GM19463 (cell line): Measurements from ENCODE around the gene RLF.

Experiments
- ATAC-seq: cut with Tn5 transposase; IDR thresholded peaks from one replicate; pipeline ENCODE4 v1.9.1; 2021; ENCODE audit warnings: mild to moderate bottlenecking, moderate library complexity; ENCODE audit not compliant: unreplicated experiment

RLF gene

DNA sequence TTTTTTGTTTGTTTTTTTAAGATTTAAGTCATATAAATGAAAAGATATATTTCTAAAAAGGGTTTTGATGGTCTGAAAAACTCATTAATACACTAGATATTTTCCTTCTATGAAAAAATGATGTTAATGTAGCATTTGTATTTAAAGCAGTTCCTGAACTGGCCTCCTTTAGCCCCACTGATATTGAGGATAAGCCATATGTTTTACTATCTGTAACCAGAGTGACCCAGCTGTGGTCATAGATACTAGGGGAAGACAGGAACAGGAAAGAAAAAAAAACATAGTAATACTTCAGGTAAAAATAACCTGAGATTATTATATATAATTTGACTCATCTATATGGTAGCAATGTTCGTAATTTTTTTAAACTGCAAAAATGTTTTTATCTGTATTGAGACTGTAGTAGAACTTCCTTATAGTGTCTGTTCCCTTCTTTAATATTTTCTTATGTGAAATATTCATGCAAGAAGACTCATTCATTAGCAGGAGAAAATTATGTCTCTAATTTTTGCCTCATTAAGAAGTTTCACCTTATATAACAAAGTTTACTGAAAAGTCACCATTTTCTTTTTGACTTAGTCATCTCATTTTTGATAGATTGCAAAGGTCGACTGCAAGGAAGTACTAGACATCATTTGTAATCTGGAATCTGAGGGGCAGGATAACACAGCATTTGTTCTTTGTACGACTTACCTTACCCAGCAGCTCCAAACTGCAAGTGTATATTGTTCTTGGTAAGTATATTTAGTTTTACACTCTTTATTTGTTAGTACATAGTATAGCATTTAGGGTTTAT lies 61.0 kb downstream of the RLF start:
- no peak for ATAC-seq

DNA sequence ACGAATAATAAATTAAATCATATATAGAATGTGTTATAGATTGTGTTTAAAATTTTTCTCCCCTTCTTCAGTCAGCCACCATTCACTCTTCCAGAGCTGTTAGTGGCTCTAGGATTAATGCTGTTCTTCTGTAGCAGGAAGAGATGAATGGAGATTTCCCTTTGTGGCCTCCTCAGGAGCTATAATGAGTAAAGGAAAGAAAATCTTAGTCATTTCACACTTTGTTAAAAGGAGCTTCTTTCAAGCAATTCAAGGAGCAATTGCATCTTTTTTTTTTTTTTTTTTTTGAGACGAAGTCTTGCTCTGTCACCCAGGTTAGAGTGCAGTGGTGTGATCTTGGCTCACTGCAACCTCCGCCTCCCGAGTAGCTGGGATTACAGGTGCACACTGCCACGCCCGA lies 62.9 kb downstream of the RLF start:
- ATAC-seq, result no peak

DNA sequence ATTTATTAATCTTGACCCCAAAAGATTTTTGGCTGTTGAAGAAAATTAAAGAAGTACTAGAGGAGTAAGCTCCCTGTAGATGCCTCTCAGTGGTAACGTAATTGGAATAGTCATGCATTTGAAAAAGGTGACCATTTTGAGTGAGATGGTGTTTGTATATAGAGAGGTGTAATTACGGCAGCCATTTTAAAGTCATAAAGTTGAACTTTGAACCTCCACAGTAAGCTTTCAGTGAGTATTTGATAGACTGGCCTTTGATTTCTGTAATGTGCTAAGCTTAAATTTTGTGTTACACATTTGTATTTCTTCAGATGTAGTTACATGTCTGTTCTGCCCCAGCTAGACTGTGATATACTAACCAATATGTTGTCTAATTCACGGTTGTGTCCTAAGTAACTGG lies 65.0 kb downstream of the RLF start:
- ATAC-seq, result no peak

DNA sequence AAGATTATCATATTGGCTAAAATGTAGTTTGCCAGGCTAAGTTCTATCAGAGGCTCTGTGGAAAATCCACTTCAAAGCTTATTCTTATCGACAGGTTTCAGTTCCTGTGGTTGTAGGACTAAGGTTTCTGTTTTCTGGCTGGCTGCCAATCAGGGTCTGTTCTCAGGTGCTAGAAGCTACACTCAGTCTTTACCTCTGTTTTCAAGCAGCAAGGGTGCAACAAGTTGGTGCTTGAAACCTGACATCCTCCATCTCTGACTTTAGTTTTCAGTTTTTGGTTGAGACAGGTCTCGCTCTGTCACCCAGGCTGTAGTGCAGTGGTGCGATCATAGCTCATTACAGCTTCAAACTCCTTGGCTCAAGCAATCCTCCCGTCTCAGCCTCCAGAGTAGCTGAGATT lies 71.3 kb downstream of the RLF start:
- ATAC-seq, result peak; percentile 96

DNA sequence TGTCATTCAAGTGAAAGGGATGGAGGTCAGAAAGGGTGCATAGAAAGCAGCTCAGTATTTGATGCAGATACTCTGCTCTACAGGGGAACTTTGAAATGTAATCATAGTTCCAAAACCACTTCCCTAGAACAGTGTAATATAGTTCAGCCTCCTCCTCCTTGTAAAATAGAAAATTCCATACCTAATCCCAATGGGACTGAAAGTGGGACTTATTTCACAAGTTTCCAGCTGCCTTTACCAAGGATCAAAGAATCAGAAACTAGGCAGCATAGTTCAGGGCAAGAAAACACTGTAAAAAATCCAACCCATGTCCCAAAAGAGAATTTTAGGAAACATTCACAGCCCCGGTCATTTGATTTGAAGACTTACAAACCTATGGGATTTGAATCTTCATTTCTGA lies 78.4 kb downstream of the RLF start:
- no peak for ATAC-seq

DNA sequence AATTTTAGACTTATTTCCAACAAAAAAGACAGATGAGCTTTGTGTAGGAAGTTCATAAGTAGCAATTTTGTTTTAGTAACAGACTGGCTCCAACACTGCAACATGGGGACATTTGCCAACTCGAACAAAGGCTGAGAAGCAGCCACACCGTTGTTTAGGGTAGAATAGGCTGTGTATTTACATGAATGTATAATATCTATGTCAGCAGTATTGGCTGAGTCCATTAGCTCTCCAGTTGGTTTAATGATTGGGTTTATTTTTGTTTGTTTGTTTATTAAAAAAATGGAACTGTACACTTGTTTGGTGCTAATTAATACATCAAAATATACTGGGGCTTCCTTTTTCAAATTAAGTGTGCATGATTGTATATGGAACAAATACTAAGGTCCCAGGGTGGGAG lies 79.2 kb downstream of the RLF start:
- ATAC-seq, result no peak

DNA sequence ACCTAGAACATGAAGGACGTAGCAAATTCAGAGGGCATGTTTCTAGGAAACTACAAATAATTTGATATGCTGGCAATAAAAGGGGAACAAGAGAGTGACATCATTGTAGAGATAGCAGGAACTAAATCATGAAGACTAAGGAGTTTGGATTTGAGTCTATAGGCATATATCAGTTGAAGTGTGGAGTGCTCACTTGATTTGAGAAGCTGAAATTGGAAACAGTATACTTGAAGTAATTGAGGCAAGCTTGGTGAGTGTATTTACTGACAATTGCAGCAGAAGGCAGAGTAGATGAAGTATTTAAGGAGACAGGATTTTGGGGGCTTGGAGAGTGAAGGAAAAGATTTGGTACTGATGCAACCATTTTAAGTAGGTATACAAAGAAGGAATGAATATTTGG lies 80.2 kb downstream of the RLF start:
- ATAC-seq, result peak; percentile 21

DNA sequence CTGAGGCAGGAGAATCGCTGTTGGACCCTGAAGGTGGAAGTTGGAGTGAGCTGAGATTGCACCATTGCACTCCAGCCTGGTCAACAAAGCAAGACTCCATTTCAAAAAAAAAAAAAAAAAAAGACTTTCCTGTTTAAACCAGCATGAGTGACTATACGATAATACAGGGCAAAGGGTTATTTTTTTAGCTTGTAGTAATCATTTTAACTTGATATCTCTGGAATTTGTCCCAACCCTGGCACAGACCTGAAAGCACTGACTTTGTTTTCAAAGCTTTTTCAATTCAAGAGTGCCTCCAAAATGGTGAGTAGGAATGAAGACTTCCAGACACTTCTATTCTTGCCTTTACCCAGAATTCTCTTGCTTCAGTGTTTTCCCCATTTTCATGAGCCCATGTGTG lies 82.2 kb downstream of the RLF start:
- no peak for ATAC-seq

DNA sequence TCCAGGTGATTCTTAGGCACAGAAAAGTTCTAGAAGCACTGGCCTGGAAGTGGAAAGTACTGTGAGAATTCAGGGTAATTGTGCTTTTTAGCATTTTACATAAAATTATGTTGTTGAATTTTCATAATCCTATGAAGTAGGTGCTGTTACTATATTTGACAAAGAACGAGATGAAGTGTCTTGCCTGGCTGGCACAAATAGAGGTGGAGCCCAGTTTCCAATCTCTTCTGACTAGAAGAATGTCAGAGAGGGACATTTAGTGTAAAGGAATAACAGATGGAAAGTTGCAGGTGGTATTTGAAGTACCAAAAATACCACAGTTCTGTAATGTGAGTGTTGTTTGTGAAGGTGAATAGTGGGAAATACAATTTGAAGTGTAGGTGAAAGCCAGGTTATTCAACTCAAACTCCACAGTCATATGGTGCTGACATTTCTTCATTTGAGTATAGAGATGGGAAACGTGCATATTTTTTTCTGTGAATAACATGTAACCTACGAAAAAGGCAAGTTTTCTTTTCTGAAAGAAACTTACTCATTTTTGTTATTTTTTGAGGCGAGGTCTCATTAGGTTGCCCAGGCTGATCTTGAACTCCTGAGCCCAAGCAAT lies 83.1 kb downstream of the RLF start:
- ATAC-seq, result no peak

DNA sequence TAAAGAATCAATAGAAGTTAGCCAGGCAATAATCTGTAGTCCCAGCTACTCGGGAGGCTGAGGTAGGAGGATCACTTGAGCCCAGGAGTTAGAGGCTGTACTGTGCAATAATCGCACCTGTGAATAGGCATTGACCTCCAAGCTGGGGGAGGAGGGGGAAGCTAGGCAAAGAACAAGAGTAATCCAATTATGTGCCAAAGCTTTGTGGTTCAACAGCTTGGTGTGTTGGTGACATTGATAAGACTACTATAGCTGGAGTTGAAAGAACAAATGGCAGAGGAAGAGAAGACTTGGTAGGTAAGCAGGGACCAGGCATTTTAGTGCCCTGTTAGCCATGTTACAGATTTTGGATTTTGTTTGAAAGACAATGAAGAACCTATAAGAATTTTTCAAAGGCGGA lies 84.5 kb downstream of the RLF start:
- no peak for ATAC-seq

DNA sequence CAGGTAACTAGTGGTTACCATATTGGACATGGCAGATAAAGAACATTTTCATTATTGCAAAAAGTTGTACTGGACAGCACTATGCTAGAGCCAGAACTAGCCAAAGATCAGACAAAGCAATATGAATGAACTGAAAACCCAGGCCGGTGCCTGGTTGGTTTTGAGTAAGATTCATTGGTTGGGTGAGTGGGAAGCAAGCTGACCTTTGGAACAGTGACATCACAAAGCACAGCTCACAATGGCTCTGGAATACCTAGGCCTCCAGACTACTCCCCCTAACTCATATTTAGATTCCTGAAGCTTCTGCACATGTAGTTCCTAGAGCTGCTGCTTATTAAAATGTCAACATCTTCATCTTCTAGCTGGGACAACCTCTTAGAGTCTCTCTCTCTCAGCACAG lies 86.5 kb downstream of the RLF start, which contains the start of gene TMCO2:
Gene TMCO2, plus strand, starts transcription at position 283 of the 400 bp plus-strand sequence. Its CDS starts 57 bp downstream, at position 340.
- no peak for ATAC-seq

DNA sequence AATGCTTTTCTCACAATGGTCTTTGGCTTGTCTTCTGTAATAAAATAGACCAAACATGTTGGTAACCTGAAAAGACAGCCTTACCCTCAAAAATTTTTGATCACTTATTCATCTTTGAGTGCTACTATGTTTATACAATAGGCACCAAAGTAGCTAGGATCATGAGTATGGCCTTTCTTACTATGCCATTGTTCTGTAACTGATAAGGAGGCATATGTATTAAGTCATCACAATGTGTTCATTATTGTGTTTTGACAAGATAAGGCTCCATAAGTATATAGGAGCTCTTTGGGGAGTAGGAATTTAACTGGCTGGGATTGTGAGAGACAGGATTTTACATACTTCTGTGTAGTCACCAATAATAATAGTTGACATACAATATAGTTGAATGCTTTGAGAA lies 87.2 kb downstream of the RLF start:
- no peak for ATAC-seq

DNA sequence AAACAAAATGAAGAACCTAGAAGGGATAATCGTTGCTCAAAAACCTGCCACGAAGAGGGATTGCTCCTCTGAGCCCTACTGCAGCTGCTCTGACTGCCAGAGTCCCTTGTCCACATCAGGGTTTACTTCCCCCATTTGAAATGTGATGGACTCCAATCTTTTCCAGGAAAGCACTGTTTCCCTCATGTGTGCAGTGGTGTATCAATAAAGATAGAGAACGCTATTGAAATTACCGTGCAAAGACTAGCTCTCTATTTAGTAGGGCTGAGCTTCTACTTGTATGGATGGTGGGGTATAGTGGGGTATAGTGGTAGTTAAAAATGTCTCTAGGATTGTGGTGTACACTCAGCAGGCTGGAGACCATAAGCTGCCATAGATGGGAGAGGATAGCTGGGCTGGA lies 90.3 kb downstream of the RLF start:
- no peak for ATAC-seq

DNA sequence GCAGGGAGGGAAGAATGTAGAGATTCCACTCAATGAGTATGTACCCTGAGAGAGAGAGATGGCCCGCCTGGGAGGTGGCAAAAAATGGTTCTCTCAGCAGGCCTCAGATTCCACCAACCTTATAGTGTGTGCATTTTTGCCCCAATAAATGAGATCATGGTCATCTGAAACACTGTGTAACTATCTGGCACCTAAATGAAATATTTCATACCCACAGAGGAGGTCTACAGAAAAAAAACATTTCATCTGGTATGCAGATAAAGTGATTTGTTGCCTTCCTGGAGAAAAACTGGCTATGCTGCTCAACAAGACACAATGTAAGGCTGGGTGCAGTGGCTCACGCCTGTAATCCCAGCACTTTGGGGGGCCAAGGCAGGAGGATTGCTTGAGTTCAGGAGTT lies 91.4 kb downstream of the RLF start:
- ATAC-seq, result no peak

DNA sequence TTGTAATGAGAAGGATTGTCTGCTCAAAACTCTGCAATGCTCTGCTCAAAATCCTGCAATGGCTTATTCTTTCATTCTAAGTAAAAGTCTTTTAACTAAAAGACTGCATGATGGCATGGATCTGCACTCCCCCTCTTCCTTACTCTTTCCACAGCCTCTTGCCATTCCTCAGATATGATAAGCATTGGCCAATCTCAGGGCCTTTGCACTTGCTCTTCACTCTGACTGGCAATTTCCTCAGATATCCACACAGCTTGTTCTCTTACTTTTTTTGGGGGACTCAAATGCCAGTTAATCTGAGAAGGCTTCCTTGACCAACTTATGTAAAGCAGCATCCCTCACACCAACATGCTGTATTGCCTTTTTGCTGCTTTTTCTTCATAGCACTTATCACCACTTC lies 94.0 kb downstream of the RLF start:
- ATAC-seq, result no peak

DNA sequence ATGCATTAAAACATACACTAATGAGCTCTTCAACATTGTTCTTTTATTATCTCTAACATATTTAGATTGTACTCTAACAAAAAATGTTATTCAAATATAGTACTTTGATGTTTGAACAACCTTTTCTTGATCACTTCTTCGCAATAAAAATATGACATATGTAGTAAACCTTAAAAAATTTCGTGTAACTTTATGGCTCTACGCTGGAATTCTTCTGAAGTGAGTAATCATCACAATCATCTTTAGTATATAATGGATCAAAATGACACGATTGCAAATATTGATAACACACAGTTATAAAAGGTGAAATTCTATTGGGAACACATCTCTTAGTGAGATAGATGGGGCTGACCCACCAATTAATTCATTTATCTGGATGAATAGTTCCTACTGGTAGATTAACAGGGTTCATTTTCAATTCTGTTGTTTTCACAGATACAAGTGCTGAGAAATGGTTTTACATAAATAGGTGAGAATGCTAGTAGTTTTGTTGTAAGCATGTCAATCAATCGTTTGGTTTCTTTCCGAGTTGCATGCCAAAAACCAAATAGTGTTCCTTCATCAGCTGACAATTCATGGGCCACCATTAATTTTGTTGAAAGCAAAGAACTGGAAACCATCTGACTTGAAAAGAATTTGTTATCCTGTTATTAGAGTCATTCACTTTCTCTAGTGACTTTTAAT lies 95.4 kb downstream of the RLF start:
- ATAC-seq, result no peak

DNA sequence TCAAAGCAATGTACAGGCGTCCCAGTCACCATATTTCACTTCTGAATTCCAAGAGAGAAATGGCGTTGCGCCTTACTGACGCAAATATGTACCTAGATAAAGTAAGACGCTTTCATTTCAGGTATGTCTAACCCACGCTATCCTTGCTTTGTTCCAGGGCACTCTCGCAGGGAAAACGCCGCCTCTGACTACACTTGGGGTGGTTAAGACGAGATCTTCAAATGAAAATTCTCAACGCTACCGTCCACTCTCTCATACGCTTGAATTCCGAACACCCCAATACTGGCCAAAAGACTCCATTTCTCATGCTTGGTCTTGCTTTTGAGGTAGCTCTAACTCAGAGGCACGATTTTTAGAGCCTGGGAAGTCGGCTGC lies 96.1 kb downstream of the RLF start:
- peak; percentile 4 for ATAC-seq

DNA sequence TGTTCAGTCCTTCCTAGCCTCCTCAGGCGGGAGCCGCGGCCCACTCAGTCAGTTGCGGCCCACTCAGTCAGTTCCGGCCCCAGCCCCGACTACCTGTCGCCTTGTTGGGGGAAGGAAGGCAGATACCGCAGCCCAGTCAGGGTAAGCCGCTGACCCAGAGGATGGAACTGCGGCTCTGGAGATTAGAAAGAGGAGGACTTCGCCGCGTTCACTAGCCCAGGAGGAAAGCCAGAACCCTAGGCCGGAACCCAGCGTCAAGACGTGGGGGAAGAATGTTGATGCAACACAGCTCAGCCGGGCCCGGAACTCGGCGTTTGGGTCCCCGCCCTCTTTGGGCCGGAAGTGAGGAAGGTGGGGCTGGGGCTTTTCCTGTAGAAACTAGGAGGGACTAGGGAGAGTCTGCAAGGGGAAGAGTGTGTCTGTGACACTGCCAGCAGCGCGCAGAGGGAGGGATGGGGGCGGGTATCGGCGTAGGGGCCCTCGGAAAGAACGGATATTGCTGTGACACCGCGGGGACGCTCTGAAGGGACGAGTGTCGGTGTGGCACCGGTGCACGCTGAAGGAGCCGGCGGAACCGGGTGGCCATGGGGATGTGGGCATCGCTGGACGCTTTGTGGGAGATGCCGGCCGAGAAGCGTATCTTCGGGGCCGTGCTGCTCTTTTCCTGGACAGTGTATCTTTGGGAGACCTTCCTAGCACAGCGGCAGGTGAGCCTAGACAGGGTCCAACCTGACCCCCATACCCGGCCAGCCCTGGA lies 96.7 kb downstream of the RLF start, which contains the start of gene ZMPSTE24:
Gene ZMPSTE24, plus strand, starts transcription at position 549 of the 757 bp plus-strand sequence. Its CDS starts 36 bp downstream, at position 585.
- ATAC-seq, result peak; percentile 89

DNA sequence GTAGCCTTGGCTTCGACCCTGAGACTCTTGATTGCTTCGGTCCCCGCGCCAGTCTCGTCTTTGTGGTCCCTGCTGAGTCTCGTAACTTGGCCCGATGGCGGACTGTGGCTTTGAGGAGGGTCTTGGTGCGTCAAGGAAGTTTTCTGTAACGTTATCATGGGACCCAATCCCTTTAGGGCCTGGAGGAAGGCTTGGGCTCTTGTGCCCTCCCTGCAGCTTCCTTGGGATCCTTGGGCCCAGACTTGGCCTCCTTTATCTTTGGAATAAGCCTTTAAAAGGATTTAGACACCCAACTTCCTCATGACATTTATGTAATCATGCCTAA lies 97.2 kb downstream of the RLF start:
- ATAC-seq, result peak; percentile 4

DNA sequence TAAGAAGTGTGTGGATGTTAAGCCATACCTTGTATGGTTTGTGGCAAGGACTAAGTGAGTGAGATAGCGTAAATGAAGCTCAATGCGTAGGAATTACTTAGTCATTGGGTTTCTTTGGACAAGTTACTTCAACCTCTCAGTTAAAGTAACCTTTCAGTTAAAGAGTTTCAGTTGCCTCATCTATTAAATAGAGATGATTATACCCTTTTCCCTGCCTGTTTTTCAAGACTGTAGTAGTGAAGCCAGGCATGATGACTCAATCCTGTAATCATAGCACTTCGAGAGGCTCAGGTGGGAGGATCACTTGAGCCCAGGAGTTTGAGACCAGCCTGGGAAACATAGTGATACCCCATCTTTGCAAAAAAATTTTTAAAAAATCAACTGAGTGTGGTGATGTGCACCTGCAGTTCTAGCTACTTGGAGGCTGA lies 103.2 kb downstream of the RLF start:
- no peak for ATAC-seq

DNA sequence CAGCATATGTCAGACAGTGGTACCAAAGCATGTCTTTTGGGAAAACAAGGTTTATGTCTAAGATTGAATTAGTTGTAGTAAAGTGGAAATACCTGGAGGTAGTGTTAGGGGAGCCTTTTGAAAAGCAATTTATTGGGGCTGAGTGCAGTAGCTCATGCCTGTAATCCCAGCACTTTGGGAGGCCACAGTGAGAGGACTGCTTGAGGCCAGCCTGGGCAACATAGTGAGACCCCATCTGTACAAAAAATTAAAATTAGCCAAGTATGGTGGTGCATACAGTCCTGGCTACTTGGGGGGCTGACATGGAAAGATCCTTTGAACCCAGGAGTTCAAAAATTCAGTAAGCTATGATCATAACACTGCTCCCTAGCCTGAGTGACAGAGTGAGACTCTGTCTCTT lies 104.1 kb downstream of the RLF start:
- ATAC-seq, result no peak
